ENCODE results near the gene MORC1. TPM values are rescaled to one million over a fixed set of nuclear protein-coding genes. Genes with fewer than 3 reads are reported as not detected.

The MORC1 gene, protein sequence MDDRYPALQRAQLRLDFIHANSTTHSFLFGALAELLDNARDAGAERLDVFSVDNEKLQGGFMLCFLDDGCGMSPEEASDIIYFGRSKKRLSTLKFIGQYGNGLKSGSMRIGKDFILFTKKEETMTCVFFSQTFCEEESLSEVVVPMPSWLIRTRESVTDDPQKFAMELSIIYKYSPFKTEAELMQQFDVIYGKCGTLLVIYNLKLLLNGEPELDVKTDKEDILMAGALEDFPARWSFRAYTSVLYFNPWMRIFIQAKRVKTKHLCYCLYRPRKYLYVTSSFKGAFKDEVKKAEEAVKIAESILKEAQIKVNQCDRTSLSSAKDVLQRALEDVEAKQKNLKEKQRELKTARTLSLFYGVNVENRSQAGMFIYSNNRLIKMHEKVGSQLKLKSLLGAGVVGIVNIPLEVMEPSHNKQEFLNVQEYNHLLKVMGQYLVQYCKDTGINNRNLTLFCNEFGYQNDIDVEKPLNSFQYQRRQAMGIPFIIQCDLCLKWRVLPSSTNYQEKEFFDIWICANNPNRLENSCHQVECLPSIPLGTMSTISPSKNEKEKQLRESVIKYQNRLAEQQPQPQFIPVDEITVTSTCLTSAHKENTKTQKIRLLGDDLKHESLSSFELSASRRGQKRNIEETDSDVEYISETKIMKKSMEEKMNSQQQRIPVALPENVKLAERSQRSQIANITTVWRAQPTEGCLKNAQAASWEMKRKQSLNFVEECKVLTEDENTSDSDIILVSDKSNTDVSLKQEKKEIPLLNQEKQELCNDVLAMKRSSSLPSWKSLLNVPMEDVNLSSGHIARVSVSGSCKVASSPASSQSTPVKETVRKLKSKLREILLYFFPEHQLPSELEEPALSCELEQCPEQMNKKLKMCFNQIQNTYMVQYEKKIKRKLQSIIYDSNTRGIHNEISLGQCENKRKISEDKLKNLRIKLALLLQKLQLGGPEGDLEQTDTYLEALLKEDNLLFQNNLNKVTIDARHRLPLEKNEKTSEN
- not detected for total RNA-seq

DNA sequence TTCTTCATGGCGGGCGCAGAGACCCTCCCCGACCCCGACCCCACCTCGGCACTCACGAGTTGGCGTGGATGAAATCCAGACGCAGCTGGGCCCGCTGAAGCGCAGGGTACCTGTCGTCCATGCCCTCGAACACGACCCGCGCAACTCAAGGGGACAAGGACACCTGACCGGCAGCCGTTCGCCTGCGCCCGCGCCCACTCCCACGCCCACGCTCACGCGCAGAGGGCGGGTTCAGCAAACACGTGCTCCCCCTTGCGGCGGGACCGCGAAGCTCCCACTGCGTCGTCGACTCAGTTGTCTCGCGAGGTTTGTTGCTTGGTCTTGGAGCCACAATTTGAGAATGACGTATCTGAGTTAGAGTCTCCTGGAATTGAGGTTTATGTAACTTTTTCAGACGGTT, at the start of gene MORC1:
MORC1 (minus strand) TSS at position 196 of the 400 bp plus-strand sequence; CDS start at position 121, 75 bp downstream.
- H3K27me3 ChIP-seq, result no peaks in the 10 kb centered on the region
- no peak for TF ChIP-seq POLR2AphosphoS5 (IDR thresholded peaks at IDR 0.05)
- TF ChIP-seq, protein P1, sequence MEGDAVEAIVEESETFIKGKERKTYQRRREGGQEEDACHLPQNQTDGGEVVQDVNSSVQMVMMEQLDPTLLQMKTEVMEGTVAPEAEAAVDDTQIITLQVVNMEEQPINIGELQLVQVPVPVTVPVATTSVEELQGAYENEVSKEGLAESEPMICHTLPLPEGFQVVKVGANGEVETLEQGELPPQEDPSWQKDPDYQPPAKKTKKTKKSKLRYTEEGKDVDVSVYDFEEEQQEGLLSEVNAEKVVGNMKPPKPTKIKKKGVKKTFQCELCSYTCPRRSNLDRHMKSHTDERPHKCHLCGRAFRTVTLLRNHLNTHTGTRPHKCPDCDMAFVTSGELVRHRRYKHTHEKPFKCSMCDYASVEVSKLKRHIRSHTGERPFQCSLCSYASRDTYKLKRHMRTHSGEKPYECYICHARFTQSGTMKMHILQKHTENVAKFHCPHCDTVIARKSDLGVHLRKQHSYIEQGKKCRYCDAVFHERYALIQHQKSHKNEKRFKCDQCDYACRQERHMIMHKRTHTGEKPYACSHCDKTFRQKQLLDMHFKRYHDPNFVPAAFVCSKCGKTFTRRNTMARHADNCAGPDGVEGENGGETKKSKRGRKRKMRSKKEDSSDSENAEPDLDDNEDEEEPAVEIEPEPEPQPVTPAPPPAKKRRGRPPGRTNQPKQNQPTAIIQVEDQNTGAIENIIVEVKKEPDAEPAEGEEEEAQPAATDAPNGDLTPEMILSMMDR (IDR thresholded peaks at IDR 0.05), result no peak
- no peak for TF ChIP-seq EP300 (IDR thresholded peaks at IDR 0.05)
- H3K4me3 ChIP-seq, result no peak within 1 kb of the TSS
- intact Hi-C loops (cut with DNase I), result no loop called here
- no peaks in the 10 kb centered on the region for H3K9me3 ChIP-seq
- WGBS, result 95% methylated on average over 38 of the region's 38 CpGs
- no peak within 1 kb of the TSS for H3K27ac ChIP-seq (replicated peaks in 1 of 4)
- DNase-seq (ENCODE audit: extremely low spot score), result no peak
- peaks cover 0 to 5% (median 0%) of the 10 kb centered on the region in 4 donors for H3K4me1 ChIP-seq
- no peaks in the 10 kb centered on the region for H3K36me3 ChIP-seq

DNA sequence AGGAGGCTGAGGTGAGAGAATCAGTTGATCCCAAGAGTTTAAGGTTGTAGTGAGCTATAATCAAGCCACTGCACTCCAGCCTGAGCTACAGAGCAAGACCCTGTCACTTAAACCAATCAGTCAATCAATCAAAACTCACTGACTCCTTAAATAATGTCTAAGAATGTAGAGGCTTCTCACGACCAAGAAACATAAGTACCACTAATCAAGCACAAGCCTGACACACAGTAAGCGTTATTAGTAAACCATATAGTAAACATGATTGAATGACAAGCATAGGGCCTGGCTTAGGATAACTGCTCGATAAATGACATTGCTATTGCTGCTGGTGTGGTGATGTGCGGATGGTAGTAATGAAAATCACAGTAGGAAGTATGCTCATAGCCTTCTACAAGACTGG, 48.0 kb upstream of the MORC1 start:
- no peak overlapping the region for H3K4me3 ChIP-seq
- WGBS, result 86% methylated on average over 4 of the region's 4 CpGs

DNA sequence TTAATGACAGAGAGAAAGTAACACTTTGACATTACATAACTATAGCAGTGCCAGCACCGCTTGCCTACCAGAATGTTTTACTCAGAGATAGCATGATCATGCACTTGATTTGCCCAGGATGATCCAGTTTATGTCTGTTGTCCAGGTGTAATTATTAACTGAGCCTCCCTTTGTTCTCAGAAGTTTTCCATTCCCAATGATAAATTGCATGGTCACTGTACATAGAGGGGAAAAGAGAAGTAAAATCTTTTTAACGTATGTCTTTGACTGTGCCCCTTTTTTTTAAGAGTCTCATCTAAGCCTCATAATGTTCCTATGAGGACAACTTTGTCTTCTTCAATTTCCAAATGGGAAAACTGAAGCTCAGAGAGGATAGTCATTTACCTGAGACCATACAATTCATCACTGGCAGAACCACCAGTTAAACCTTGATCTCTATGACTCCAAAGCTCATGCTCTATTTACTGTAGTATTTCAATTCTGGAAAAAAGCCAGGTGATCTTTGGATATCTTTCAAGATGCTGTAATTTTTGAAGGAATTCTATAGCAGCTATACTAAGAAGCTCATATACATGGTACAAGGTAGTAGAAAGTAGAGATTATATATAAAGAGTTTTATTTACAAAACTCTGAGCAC, 43.7 kb upstream of the MORC1 start:
- no peaks in the 10 kb centered on the region for H3K27me3 ChIP-seq
- intact Hi-C loops (cut with DNase I), result no loop called here
- WGBS, result 73% methylated on average over 2 of the region's 2 CpGs

More for the DNA sequence above, 48.0 kb upstream of the MORC1 start:
- no peaks in the 10 kb centered on the region for H3K36me3 ChIP-seq
- no peaks in the 10 kb centered on the region for H3K9me3 ChIP-seq
- no peaks in the 10 kb centered on the region for H3K4me1 ChIP-seq
- H3K27me3 ChIP-seq, result no peaks in the 10 kb centered on the region
- TF ChIP-seq POLR2AphosphoS5 (IDR thresholded peaks at IDR 0.05) (no peak), POLR2A (IDR thresholded peaks at IDR 0.05; ENCODE audit: low read depth) (no peak), EP300 (IDR thresholded peaks at IDR 0.05) (no peak)
- TF ChIP-seq, protein P1 (IDR thresholded peaks at IDR 0.05), result no peak
- no peak for DNase-seq (ENCODE audit: extremely low spot score)
- H3K27ac ChIP-seq (replicated peaks in 1 of 4), result no peak overlapping the region
- intact Hi-C loops (cut with DNase I), result no loop called here

DNA sequence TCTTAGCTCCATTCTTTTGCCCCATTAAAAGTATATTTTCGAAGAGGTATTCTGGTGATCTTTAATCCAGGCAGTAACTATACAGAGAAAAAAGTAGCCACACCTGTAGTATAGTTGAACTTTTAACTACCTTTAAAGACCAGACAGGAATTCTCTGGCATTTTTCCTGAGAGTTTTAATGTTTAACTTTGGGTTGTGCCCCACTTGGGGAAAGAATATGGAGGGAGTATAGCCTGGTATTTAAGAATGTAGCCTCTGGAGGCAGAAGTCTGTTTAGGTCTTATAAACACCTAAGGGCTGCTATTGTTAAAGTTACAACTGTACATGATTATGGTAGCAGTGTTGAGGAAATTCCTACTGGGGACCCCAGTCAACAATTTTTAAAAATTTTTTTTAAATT, 37.9 kb upstream of the MORC1 start:
- Histone ChIP-seq H3K4me1 (no peaks in the 10 kb centered on the region), H3K27ac (replicated peaks in 1 of 4) (no peak overlapping the region), H3K9me3 (peaks cover 0 to 5% (median 2%) of the 10 kb centered on the region in 4 donors), H3K36me3 (no peaks in the 10 kb centered on the region), H3K4me3 (no peak overlapping the region), H3K27me3 (no peaks in the 10 kb centered on the region)
- DNase-seq (ENCODE audit: extremely low spot score), result no peak
- 39% methylated on average over 1 of the region's 1 CpG for WGBS
- no peak for TF ChIP-seq POLR2AphosphoS5 (IDR thresholded peaks at IDR 0.05)
- TF ChIP-seq EP300 (IDR thresholded peaks at IDR 0.05), result no peak
- TF ChIP-seq, protein P1 (IDR thresholded peaks at IDR 0.05), result no peak
- TF ChIP-seq POLR2A (IDR thresholded peaks at IDR 0.05; ENCODE audit: low read depth), result no peak
- intact Hi-C loops (cut with DNase I), result no loop called here

More for the DNA sequence above, 43.7 kb upstream of the MORC1 start:
- Histone ChIP-seq H3K4me1 (no peaks in the 10 kb centered on the region), H3K27ac (replicated peaks in 1 of 4) (no peak overlapping the region), H3K36me3 (no peaks in the 10 kb centered on the region), H3K9me3 (peaks cover 0 to 5% (median 2%) of the 10 kb centered on the region in 4 donors), H3K4me3 (no peak overlapping the region)
- TF ChIP-seq EP300 (IDR thresholded peaks at IDR 0.05), result no peak
- TF ChIP-seq, protein P1 (IDR thresholded peaks at IDR 0.05), result no peak
- TF ChIP-seq POLR2AphosphoS5 (IDR thresholded peaks at IDR 0.05), result no peak
- TF ChIP-seq POLR2A (IDR thresholded peaks at IDR 0.05; ENCODE audit: low read depth), result no peak
- no peak for DNase-seq (ENCODE audit: extremely low spot score)
